HG02938 (cell line): ENCODE measurements around the gene ACTR1B.
"Not testable (repeated sequence)": the region's sequence is repeated elsewhere in the genome, so short reads cannot be mapped to it uniquely, and the experiment has no call there.

Experiments
- ATAC-seq: cut with Tn5 transposase; IDR thresholded peaks from one replicate; pipeline ENCODE4 v1.9.1; 2021; ENCODE audit warnings: mild to moderate bottlenecking, moderate library complexity; ENCODE audit not compliant: unreplicated experiment

ACTR1B gene

GRCh38 chr2:97618939-97619827 lies 44.7 kb downstream of the ACTR1B start:
- ATAC-seq, result not testable (repeated sequence)

- ATAC-seq, result no peak
These were observed 45.9 kb downstream of the ACTR1B start for GRCh38 chr2:97617911-97618310.

- ATAC-seq, result not testable (repeated sequence)
These were observed 48.1 kb downstream of the ACTR1B start for GRCh38 chr2:97615746-97616145.

GRCh38 chr2:97611895-97612294 lies 51.9 kb downstream of the ACTR1B start:
- ATAC-seq, result not testable (repeated sequence)

- ATAC-seq, result not testable (repeated sequence)
These were observed 55.1 kb downstream of the ACTR1B start for GRCh38 chr2:97608745-97609144.
